Stimulated activated CD8-positive, alpha-beta memory T cell treated with anti-CD3 and anti-CD28 coated beads, Interleukin-15, amount 100 ng/mL, for 1 hour (primary cell): ENCODE results near the gene TMEM132A.
"Not testable (repeated sequence)": the region's sequence is repeated elsewhere in the genome, so short reads cannot be mapped to it uniquely, and the experiment has no call there.

Source experiments
- DNase-seq: peaks from one replicate; pipeline ENCODE4 v3.0.0-alpha.2; 2020; ENCODE audit warnings: low read depth

Gene TMEM132A

DNA sequence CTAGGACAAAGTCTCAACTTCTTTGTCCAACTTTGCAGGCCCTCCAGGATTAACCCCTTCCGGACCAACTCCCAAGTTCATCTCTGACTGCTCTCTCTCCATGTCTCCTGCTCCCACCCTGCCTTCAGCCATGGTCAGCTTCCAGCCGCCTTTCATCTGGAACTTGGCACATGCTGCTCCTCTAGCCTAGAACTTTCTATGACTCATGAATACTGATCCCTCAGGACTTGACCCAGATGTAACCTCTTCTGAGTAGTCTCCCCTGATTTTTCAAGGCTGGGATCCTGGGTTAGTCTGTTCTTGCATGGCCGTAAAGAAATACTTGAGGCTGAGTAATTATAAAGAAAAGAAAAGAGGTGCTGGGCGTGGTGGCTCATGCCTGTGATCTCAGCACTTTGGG lies 32.9 kb downstream of the TMEM132A start:
- no peak for DNase-seq

- no peak for DNase-seq
These were observed 35.2 kb downstream of the TMEM132A start for GRCh38 chr11:60959431-60959830.

DNA sequence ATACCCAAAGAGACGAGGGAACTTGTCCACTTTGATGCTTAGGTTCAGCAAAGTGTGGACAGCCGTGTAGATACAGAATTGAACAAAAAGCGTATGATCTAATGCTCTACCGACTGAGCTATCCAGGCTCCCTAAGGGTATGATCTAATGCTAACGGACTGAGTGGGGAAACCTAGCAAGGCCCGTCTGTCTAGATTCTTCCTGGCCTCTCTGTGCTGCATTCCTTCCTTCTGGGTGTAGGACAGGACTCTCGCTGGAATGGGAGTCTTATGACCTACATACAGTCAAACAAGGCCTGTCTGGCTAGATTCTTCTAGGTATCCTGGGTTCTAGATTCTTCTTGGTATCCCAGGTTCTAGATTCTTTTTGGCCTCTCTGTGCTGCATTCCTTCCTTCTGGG lies 36.1 kb downstream of the TMEM132A start:
- DNase-seq: no peak

DNA sequence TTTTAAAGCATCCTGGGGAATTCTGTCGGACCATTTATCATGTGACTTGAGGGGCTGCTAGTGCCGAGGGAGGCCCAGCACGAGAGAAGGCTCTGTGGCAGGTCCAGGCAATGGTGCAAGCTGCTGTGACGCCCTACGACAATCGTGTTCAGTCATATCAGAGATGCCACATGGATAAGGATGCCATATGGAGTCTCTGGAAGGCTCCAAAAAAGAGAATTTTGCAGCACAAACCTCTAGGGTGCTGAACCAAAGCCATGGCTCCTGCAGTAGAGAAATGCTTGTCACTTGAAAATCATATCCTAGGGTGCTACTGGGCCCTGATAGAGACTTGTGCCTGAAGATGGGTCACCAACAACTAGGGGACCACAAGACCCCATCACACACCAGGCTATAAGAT lies 40.5 kb downstream of the TMEM132A start:
- DNase-seq: no peak

- no peak for DNase-seq
These were observed 42.6 kb downstream of the TMEM132A start for GRCh38 chr11:60966890-60967289.

DNA sequence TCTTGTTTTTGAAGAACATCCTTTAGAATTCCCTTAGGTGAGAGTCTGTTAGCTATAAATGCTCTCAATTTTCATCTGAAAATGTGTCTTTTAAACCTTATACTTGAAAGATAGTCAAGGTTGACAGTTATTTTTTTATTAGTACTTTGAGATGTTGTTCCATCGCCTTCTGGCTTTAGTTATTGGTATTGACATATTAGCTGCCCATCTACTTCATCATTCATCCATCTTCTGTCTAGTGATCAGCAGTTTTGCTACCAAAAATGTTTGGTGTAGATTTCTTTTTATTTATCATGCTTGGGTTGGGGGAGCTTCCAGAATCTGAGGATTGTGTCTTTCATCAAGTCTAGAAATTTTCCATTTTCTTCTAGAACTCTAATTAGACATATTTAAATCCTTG lies 44.0 kb downstream of the TMEM132A start:
- no peak for DNase-seq

- DNase-seq: peak; percentile 70
These were observed 46.1 kb downstream of the TMEM132A start for GRCh38 chr11:60970369-60970774.

- DNase-seq: no peak
These were observed 46.6 kb downstream of the TMEM132A start for GRCh38 chr11:60970890-60971289.

DNA sequence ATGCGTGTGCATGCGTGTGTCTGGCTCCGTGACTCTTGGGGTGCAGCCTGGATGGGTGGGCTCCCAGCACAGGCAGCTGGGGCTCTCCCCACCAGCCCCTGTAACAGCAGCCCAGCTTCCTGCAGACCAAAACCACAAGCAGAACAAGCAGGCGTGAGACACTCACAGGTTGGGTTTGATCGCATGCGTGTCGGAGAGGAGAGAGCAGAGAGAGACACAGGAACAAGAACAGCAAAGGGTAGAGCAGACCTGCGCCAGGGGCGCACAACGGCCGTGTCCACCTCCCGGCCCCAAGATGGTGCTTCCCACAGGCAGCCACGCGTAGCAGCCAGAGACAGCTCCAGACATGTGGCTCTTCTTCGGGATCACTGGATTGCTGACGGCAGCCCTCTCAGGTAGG lies 47.3 kb downstream of the TMEM132A start, which contains the start of gene CD6:
CD6 (plus strand) TSS at position 161 of the 400 bp plus-strand sequence; CDS start at position 347, 186 bp downstream.
- DNase-seq: peak; percentile 36

DNA sequence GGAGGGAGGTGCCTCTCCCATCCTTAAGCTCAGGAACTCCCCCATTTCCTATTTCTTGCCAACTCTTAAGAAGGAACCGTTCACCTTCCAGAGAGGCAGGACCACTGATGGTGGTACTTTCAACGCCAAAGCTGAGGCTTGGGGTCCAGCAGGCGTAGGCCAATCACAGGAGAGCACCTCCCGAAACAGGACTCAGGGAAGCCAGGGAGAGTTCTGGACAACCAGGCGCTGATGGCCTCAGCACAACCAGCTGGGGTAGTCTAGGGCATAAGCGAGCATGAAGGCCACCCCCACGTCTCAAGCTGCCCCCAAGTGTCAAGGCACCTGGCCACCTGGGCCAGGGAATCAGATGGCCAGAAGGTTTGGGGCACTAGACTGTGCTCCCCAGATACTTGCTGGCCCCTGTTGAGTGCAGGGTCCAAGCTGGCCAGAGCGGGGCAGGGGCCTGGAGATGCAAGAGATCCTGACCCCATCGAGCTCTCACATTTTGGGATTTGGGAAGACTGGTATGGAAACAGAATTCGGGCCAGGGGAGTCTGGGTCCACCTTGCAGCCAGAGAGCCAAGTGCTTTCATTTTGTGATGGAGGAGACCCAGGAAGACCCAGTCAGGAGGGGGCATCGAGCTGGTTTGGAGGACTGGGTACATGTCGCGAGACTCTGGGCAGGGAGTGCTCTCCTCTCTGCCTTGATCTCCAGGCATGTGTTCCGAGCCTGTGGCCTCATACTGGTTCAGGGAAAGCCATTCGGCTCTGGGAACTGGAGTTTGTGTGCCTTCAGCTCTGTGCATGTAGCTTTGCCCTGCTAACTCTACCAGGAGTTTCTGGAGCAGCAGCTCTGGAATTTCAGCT lies 48.1 kb downstream of the TMEM132A start:
- DNase-seq: no peak

- no peak for DNase-seq
These were observed 49.4 kb downstream of the TMEM132A start for GRCh38 chr11:60973699-60974098.

GRCh38 chr11:60974316-60974715 lies 50.1 kb downstream of the TMEM132A start:
- not testable (repeated sequence) for DNase-seq

GRCh38 chr11:60974726-60975125 lies 50.5 kb downstream of the TMEM132A start:
- DNase-seq: no peak

DNA sequence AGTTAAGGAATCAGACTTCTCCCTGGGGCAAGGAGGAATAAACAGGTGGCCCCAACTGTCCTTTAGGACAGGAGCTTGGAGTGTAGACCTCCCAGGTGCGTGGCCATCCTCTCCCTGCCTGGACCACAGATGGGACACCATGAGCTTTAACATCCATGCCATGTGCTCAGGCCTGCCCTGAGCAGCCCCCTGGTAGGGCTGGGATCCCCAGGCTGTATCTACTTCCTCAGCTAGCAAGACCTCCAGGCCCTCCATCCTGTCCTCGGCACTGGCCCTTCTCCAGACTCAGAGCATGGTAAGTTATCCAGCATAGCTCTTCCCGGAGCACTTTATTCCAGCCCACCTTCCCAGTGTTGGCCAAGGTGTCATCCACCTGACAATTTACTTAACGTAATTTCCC lies 53.0 kb downstream of the TMEM132A start:
- DNase-seq: no peak

- no peak for DNase-seq
These were observed 53.6 kb downstream of the TMEM132A start for GRCh38 chr11:60977836-60978235.

DNA sequence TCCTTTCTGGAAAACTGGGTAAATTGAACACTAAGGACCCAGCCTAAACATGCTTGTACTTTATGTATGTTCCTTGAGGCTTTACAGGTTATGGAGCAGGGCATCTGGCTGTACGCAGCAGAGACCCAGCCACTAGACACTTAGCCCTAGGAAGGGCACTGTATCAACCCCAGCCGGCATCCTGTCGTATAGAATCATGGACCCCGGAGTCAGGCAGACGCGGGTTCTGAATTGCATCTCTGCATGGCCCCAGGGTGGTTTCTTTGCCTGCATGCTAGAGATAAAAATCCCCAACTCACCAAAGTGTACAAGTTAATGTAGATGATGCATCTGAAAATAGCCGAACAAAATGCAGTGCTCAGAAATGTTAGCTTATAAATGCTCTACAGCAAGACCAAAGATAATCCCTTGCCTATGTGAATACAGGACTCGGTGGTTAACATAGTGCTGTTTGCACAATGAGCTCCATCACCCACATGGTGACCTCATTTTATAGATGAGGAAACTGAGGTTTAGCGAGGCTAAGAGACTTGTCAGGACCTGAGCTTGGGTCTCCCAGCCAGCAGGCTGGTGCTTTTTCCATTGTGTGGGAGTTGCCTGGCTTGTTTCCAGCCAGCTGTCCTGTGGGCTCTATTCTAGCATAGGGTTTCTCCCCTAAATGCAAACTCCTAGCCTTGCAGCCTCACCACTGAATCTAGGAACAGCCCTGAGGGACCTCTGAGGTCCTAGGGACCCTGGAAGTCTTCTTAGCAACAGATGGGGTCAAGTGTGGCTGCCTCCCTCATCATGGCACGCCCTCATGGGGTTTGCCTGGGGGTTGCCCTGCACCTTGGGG lies 54.5 kb downstream of the TMEM132A start:
- DNase-seq: no peak

DNA sequence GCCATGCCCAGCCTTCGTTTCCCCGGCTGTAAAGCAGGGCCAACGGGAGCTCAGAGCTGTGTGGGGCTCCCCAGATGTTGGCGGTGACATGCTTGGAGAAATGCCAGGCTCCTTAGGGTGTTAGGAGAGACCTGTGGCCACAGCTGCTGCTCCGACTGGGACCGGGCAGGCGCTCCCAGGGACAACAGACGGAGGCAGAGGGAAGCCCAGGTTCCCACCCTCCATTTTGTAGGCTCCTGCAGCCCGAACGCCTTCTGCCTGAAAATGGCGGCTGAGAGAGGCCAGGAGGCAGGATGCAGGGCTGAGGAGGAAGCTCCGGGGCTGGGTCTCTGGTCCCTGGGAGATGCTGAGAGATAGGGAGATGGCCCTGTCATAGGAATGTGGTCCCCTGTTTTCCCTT lies 57.3 kb downstream of the TMEM132A start:
- DNase-seq: no peak

- no peak for DNase-seq
These were observed 57.9 kb downstream of the TMEM132A start for GRCh38 chr11:60982184-60982583.

GRCh38 chr11:60984149-60984548 lies 59.9 kb downstream of the TMEM132A start:
- DNase-seq: no peak

DNA sequence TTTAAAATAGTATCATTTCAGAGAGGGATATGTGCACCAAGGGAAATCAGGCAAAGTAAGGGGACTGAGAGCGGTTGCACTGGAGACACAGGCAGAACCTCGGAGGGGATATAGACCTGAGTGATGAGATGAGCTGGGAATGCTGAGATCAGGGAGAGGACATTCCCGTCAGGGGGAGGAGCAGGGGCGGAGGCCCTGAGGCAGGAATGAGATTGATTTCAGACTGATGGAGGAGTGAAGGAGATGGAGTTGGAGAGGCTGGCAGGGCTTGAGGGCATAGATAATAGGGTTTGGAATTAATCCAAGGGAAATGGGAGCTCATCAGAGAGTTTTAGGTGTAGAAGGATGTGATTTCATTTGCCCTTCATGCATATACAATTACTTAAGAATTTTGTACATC lies 60.4 kb downstream of the TMEM132A start:
- no peak for DNase-seq

GRCh38 chr11:60985501-60985900 lies 61.2 kb downstream of the TMEM132A start:
- DNase-seq: no peak

DNA sequence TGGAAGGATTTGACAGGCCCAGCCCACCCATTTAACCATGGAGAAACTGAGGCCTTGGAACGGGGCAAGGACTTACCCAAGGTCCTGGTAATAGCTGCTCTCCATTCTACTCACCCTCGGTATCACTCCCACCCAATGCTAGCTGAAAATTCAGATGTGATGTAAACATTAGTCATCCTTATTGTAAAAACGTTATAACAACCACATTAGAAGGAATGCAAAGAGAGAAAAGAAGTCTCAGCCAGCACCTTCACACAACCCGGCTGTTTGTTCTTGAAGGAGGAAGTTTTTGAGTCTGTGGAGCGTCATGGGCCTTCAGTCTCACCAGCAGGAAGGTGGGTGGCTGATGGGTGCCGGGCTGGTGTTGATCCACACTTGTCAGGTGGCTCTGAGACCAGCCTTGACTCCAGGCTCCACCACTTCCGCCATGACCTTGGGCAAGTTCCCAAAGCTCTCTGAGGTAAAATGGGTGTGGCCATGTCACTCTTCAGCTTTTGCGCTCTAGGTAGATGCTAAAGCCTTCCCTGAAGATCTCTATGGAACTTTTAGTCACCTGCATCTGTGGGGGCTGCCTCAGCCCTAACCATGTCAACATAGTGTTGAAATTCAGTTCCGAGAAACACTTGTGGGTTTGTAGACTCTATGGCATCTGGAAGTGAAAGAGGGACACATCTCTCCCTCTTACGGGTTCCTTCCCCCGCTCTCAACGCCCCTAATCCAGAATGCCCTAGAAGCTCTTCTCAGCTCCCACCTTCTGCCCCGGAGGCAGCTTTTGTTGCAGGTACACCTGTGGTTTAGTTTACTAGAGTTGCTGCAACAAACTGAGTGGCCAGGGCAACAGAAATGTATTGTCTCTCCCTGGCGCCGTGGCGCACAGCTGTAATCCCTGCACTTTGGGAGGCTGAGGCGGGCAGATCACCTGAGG lies 62.0 kb downstream of the TMEM132A start:
- peak; percentile 69 for DNase-seq
